HG03439 (cell line): ENCODE results near the gene LIN7A.
A peak's percentile ranks its signal among the peaks of the same experiment; 100 is the strongest.
"Not testable (repeated sequence)": the region's sequence is repeated elsewhere in the genome, so short reads cannot be mapped to it uniquely, and the experiment has no call there.

Experiments used
- ATAC-seq: cut with Tn5 transposase; IDR thresholded peaks from one replicate; pipeline ENCODE4 v1.9.1; 2021; ENCODE audit warnings: mild to moderate bottlenecking, moderate library complexity; ENCODE audit not compliant: unreplicated experiment

The LIN7A gene

DNA sequence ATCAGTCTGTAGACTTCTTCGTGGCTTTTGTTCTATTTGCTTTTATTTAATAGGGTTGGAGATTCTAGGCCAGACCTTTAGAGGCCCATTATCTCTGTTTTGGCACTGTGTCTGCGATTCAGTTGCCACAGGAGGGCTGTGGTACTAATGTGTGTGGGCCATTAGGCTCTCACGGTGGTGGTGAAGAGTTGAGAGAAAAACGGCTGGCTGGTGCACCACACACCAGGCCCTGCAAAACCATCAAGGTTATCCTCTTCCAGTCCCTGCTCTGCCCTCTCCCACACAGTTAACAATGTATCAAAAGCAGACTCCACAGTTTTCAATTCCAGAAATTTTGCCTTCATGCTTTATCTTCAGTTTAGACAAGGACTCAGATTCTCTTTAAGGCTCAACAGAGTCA lies 123.3 kb downstream of the LIN7A start:
- ATAC-seq, result no peak

GRCh38 chr12:80813820-80814219 lies 123.9 kb downstream of the LIN7A start:
- no peak for ATAC-seq

DNA sequence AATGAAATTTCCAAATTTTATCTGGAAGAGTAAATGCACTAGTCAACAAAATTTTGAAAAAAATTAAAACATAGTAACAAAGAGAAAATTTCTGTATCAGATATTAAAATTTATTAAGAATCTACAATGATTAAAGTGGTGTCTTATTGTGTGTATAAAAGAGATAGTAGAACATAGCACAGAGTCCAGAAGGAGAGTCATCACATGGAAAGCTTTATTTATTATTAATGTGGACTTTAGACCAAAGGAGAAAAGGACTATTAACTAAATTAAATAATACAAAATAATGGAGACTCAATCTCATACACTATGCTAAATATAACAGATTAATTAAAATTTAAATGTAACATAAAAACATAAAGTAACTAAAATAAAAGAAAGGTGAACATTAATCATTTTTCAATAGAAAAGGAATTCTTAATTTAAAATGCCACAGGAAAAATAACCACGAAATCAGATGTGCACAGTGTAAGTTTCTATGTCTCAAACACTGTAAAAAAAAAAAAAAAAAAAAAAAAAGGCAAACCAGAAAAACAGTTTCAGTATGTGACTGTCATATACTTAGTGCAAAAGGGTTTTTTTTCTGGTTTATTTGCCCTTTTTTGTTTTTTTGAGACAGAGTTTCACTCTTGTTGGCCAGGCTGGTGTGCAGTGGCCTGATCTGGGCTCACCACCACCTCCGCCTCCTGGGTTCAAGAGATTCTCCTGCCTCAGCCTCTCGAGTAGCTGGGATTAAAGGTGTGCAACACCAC lies 125.6 kb downstream of the LIN7A start:
- peak; percentile 38 for ATAC-seq

GRCh38 chr12:80810874-80811273 lies 126.9 kb downstream of the LIN7A start:
- ATAC-seq, result no peak

GRCh38 chr12:80807640-80808288 lies 130.0 kb downstream of the LIN7A start:
- ATAC-seq, result peak; percentile 68

GRCh38 chr12:80805106-80805505 lies 132.6 kb downstream of the LIN7A start:
- no peak for ATAC-seq

GRCh38 chr12:80802652-80803400 lies 134.9 kb downstream of the LIN7A start:
- peak; percentile 90 for ATAC-seq

DNA sequence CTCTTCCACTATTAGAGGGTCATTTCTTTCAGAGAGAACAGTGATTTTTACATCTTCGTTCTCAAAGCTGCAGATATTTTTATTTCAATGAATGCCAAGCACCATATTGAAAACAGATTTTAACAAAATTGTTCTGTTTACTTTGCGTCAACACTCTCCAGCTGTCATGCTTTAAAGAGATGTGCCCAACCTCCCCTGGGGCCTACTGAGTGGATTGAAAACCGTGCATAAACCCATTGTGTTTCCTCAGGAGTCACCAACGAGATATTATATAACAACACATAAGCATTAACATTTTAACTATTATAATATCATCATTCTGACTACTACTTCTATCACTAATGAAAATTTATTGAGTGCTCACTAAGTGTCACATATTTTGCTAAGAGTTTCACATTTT lies 139.5 kb downstream of the LIN7A start:
- ATAC-seq, result no peak

DNA sequence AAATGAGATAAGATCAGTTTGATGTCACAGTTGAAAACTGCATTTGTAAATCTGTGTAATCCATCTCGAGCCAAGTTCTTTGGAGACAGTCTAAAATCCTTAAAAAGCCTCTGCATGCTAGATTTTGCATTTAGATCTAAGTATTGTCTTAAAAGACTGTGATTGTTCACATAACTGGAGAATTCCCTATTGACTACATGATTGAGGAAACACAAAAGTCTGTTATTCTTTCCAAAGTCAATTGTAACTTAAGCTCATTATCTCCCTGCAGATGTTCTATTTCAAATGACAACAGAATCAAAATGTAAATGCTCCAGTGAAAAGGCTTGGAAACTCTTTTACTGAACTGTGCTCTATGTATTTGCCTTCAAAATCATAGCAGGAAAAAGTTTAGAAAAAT lies 143.2 kb downstream of the LIN7A start:
- no peak for ATAC-seq

GRCh38 chr12:80792861-80793260 lies 144.9 kb downstream of the LIN7A start:
- no peak for ATAC-seq

DNA sequence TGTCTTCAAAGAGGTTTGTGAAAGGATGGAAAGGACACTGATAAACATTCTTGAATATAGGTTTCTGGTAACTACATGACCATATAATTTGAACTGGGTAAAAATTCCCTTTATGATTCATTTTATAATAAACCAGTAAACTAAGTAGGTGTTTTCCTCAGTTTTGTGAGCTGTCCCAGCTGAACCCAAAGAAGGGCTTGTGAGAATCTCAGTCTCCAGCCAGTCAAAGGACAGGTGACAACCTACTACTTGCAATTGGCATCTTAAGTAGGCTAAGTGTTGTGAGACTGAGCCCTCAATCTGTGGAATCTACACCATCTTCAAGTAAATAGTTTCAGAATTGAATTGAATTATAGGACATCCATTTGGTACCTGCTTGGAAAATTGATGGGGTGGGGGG lies 145.9 kb downstream of the LIN7A start:
- ATAC-seq, result no peak

DNA sequence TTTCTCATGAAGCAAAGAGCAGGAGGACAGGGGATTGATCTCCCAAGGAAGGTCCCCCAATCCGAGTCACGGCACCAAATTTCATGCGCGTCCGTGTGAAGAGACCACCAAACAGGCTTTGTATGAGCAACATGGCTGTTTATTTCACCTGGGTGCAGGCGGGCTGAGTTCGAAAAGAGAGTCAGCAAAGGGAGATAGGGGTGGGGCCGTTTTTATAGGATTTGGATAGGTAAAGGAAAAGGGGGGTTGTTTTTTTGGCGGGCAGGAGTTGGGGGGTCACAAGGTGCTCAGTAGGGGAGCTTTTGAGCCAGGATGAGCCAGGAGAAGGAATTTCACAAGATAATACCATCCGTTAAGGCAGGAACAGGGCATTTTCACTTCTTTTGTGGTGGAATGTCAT lies 149.3 kb downstream of the LIN7A start:
- ATAC-seq, result not testable (repeated sequence)

GRCh38 chr12:80782963-80783470 lies 154.7 kb downstream of the LIN7A start:
- not testable (repeated sequence) for ATAC-seq

DNA sequence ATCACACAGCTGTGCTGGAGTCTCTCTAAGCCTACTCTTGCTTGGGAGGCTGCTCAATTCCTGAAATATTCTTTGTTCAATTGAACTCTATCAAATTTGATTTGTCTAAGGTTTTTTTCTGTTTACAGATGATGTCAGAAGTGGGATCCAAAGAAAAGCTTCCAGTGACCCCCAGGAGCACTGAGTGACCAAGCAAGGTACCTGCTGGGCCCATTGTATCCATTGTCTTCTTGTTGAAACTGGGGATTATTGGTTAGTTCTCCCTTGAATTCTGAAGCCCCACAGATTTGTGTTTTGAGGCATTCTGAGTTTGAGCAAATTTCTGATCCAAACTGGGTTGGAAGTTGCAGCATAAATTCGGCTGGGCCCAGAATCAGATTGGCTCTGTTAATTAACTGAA lies 156.4 kb downstream of the LIN7A start:
- ATAC-seq, result no peak

DNA sequence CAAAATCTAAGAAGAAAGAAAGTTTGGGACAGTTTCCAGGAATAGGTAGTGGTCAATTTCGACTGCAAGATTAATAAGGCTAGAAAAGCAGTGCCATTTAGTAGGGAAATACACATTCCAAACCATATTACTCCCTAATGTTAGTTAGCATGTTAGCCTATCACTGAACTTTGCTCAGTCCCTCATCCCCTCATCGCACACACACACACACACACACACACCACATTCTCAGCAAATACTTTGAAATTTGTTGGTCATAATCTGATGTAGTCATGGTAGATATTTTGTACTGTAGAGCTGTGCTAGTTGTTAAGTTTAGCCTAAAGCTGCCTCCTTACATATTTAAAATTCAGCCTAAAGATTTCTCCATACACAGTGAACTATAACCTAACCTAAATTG lies 157.0 kb downstream of the LIN7A start:
- ATAC-seq, result no peak

DNA sequence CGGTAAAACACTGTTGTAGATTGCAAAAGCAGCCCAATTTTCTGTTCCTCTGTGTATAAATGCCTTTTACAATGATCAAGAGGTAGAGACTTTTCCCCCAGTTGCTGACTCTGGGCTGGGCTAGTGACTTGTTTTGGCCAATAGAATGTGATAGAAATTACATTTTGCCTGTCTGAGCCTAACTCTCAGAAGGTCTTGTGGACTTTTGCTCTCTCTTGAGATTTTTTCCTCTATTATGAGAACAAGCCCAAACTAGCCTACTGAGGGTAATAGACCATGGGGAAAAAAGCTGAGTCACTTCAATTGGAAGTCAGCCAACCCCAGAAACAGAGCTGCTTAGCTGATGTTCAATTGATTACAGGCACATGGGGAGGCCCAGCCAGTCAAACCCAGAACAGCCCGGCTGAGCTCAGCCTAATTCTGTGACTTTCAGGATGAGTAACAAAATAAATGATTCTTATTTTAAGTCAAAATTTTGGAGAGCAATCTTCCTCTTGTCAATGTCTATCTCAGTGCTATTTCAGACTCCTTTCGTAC lies 159.7 kb downstream of the LIN7A start:
- peak; percentile 98 for ATAC-seq

DNA sequence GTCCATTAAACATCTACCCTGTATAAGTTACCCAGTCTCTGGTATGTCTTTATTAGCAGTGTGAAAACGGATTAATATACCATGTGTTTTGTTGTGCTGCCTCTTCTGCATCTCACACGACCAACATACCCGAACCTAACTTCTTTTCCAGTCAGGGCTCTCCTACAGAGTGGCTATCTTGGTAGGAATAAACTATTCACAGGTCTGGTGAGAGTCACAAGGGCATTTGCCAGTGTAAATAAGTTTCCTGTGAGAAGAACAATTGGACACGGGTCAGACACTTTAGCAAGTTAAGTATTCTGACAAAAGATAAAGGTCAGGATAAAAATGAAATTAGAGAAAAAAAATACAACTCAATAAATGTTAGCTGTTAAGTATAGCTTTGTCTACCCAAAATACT lies 160.1 kb downstream of the LIN7A start:
- ATAC-seq, result no peak

DNA sequence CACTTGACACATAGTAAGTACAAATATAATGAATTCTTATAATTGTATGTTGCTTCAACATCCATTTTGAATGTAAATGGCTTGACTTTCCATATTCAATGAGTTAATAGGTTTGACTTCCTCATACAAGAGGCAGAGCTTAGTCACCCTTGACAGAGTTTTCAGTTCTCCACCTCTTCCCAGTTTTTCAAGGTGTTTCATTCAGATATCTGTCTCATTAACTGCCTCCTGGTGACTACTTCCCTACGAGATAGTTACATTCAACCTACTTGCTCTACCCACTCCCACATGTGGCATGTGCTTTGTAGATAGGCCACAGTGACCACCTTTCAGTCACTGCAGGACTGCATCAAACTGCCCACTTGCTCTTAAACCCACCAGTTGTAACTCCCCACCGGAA lies 161.0 kb downstream of the LIN7A start:
- ATAC-seq, result no peak

DNA sequence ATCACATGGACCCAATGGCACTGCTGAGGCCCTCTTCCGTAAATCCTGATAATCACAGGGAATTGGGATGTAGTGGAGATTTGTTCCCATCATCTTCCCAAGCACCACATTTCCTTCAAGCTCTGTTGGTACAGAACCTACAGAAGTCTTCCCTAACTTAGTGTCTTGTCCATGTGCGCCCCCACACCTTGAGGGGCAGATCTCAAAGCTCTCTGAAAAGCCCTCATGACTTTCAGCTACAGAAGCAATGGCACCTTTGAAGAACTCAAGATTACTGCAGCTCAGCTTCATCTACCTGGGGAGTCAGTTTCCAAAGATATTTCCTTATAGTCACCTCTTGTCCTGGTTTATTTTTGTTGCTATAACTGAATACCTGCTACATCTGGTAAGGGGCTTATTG lies 166.8 kb downstream of the LIN7A start:
- ATAC-seq, result no peak

DNA sequence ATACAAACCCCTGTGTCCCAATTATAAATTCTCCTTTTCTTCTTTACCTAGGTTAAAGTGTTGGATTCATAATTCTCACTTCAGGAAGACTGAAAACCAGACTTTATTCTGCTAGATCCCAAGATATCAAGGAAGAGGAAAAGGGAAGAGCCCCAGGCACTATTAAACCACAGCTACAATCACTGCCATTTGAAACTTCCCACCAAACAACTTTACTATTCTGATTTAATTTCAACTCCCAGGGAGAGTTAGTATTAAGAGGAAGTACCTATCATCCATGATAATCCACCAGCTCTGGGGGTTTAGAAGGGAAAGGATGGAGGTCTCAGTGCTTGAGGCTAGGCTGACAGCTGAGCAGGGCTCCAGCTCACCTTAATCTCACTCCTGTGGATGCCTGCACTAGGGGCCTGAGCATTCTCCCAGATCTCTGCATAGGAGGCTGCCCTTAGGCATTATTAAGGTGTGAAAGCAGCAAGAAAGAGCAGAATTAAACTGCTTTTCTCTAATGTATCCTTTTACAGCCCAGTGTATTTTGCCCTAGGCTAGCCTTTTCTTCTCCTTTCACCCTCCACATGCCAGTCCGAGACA lies 168.1 kb downstream of the LIN7A start:
- no peak for ATAC-seq

DNA sequence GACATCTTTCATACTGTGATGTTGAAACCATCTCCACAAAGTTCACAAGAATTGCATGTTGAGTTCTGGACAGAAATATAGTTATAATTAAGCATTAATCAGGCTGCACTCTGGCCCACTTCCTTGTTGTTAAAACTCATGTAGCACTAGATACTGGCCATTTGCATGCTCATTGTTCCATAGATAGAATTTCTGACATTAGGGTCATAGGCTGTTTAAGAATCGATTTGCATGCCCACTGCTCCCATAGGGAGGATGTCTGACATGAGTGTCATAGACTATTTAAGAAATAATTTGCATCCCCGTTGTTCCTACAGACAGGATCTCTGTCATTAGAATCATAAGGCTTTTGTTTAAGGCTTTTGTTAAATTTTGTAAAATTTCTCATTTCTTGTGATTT lies 170.8 kb downstream of the LIN7A start:
- peak; percentile 91 for ATAC-seq
